ENCODE measurements around the gene TRAF3IP3.

Gene TRAF3IP3

DNA sequence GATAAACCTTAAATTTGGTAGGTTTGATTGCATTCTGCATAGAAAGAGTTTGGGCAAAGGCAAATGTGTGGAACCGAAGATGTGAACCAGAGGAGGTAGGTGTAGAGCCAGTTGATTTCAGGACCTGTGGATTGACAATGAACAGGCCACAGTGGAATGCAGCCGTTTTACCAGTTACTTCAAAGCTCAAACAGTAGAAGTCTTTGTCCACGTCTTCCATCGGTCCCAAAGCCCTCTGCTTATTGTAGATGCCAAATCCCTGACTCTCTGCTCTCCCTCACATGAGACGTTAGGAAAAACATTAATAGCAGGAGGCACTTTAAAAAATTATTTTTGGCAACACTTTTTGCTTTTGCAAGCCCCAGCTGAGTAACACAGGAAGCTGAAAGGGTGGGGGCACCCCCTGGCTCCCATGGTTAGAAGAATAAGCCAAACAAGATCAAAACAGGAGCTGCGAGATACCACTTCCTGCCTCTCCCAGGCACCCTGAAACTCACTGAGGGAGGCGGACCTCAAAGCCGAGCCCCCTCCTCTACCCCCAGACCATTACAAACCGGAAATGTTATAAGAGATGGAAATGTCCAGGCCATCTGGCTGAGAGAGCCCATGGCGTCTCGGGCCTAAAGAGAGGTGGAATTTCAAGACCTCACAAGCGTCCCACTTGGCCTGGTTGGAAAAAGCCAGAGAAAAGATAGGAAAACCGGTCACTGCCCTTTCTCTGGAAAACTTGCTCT lies 13.5 kb downstream of the TRAF3IP3 start:
- Mint-ChIP-seq H3K4me3 (no peak overlapping the region), H3K36me3 (ENCODE audit: low read depth) (peaks cover 17% of the 10 kb centered on the region), H3K4me1 (ENCODE audit: low read depth) (peaks cover 34% of the 10 kb centered on the region), H3K27ac (no peak overlapping the region), H3K9me3 (no peaks in the 10 kb centered on the region), H3K27me3 (ENCODE audit: low read depth) (no peaks in the 10 kb centered on the region)

DNA sequence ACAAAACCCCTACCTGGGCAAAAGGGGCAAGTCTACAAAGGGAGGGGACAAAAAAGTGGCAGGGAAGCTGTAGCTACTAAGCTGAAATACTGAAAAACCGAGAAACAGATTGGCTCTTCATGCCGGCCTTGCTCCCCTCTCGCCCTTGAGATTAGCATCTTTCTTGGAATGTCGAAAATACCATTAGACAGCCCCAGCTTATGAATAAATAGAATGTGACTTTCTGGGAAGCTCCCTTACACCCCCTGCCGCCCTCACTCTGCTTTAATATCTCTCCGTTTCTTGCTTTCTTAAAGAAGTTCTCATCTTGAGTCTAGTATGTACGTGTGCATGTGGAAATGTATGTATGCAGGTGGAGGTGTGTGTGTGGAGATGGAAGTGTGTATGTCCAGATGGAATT lies 14.1 kb downstream of the TRAF3IP3 start:
- no peak overlapping the region for H3K4me3 Mint-ChIP-seq
- peaks cover 39% of the 10 kb centered on the region for H3K4me1 Mint-ChIP-seq (ENCODE audit: low read depth)
- no peaks in the 10 kb centered on the region for H3K27me3 Mint-ChIP-seq (ENCODE audit: low read depth)
- no peak overlapping the region for H3K27ac Mint-ChIP-seq
- no peaks in the 10 kb centered on the region for H3K9me3 Mint-ChIP-seq
- peaks cover 14% of the 10 kb centered on the region for H3K36me3 Mint-ChIP-seq (ENCODE audit: low read depth)

DNA sequence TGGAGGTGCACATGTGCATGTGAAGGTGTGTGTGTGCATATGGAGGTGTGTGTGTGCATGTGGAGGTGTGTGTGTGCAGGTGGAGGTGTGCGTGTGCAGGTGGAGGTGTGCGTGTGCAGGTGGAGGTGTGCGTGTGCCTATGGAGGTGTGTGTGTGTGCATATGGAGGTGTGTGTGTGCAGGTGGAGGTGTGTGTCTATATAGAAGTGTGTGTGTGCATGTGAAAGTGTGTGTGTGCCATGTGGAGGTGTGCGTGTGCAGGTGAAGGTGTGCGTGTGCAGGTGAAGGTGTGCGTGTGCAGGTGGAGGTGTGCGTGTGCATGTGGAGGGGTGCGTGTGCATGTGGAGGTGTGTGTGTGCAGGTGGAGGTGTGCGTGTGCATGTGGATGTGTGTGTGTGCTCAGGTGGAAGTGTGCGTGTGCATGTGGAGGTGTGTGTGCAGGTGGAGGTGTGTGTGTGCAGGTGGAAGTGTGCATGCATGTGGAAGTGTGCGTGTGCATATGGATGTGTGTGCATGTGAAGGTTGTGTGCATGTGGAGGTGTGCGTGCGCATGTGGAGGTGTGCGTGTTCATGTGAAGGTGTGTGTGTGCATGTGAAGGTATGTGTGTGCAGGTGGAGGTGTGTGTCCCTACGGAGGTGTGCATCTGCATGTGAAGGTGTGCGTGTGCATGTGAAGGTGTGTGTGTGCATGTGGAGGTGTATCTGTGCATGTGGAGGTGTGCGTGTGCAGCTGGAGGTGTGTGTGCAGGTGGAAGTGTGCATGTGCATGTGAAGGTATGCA lies 15.0 kb downstream of the TRAF3IP3 start:
- H3K4me1 Mint-ChIP-seq (ENCODE audit: low read depth) = peaks cover 39% of the 10 kb centered on the region
- H3K36me3 Mint-ChIP-seq (ENCODE audit: low read depth) = peaks cover 11% of the 10 kb centered on the region
- no peaks in the 10 kb centered on the region for H3K27me3 Mint-ChIP-seq (ENCODE audit: low read depth)
- no peak overlapping the region for H3K27ac Mint-ChIP-seq
- no peak overlapping the region for H3K4me3 Mint-ChIP-seq
- no peaks in the 10 kb centered on the region for H3K9me3 Mint-ChIP-seq

GRCh38 chr1:209772126-209772525 lies 16.3 kb downstream of the TRAF3IP3 start:
- no peaks in the 10 kb centered on the region for H3K27me3 Mint-ChIP-seq (ENCODE audit: low read depth)
- no peak overlapping the region for H3K27ac Mint-ChIP-seq
- H3K4me1 Mint-ChIP-seq (ENCODE audit: low read depth) = peaks cover 30% of the 10 kb centered on the region
- H3K36me3 Mint-ChIP-seq (ENCODE audit: low read depth) = peaks cover 10% of the 10 kb centered on the region
- no peaks in the 10 kb centered on the region for H3K9me3 Mint-ChIP-seq
- no peak overlapping the region for H3K4me3 Mint-ChIP-seq

GRCh38 chr1:209774592-209774991 lies 18.7 kb downstream of the TRAF3IP3 start:
- peak overlapping the region; percentile 37 for H3K4me3 Mint-ChIP-seq
- H3K27me3 Mint-ChIP-seq (ENCODE audit: low read depth) = no peaks in the 10 kb centered on the region
- H3K9me3 Mint-ChIP-seq = no peaks in the 10 kb centered on the region
- H3K4me1 Mint-ChIP-seq (ENCODE audit: low read depth) = peaks cover 29% of the 10 kb centered on the region
- peak overlapping the region; percentile 83 for H3K27ac Mint-ChIP-seq
- H3K36me3 Mint-ChIP-seq (ENCODE audit: low read depth) = peaks cover 33% of the 10 kb centered on the region

- Mint-ChIP-seq H3K27me3 (ENCODE audit: low read depth) (no peaks in the 10 kb centered on the region), H3K27ac (no peak overlapping the region), H3K4me3 (no peak overlapping the region), H3K4me1 (ENCODE audit: low read depth) (peaks cover 35% of the 10 kb centered on the region), H3K36me3 (ENCODE audit: low read depth) (peaks cover 41% of the 10 kb centered on the region), H3K9me3 (no peaks in the 10 kb centered on the region)
Measured at GRCh38 chr1:209775678-209776077, 19.8 kb downstream of the TRAF3IP3 start.

- H3K27me3 Mint-ChIP-seq (ENCODE audit: low read depth) = no peaks in the 10 kb centered on the region
- H3K4me3 Mint-ChIP-seq = no peak overlapping the region
- no peaks in the 10 kb centered on the region for H3K9me3 Mint-ChIP-seq
- H3K27ac Mint-ChIP-seq = peak overlapping the region; percentile 11
- H3K4me1 Mint-ChIP-seq (ENCODE audit: low read depth) = peaks cover 41% of the 10 kb centered on the region
- peaks cover 51% of the 10 kb centered on the region for H3K36me3 Mint-ChIP-seq (ENCODE audit: low read depth)
Measured at GRCh38 chr1:209777587-209777986, 21.7 kb downstream of the TRAF3IP3 start.

- H3K36me3 Mint-ChIP-seq (ENCODE audit: low read depth) = peaks cover 53% of the 10 kb centered on the region
- no peaks in the 10 kb centered on the region for H3K9me3 Mint-ChIP-seq
- H3K4me1 Mint-ChIP-seq (ENCODE audit: low read depth) = peaks cover 44% of the 10 kb centered on the region
- peak overlapping the region; percentile 11 for H3K27ac Mint-ChIP-seq
- no peaks in the 10 kb centered on the region for H3K27me3 Mint-ChIP-seq (ENCODE audit: low read depth)
- H3K4me3 Mint-ChIP-seq = no peak overlapping the region
Measured at GRCh38 chr1:209778102-209778501, 22.2 kb downstream of the TRAF3IP3 start.

GRCh38 chr1:209780268-209780667 lies 24.4 kb downstream of the TRAF3IP3 start:
- Mint-ChIP-seq H3K36me3 (ENCODE audit: low read depth) (peaks cover 57% of the 10 kb centered on the region), H3K4me3 (no peak overlapping the region), H3K27ac (peak overlapping the region; percentile 66), H3K9me3 (no peaks in the 10 kb centered on the region), H3K4me1 (ENCODE audit: low read depth) (peaks cover 49% of the 10 kb centered on the region), H3K27me3 (ENCODE audit: low read depth) (no peaks in the 10 kb centered on the region)

- Mint-ChIP-seq H3K4me1 (ENCODE audit: low read depth) (peaks cover 53% of the 10 kb centered on the region), H3K4me3 (peak overlapping the region; percentile 88), H3K36me3 (ENCODE audit: low read depth) (peaks cover 35% of the 10 kb centered on the region), H3K27me3 (ENCODE audit: low read depth) (peaks cover 3% of the 10 kb centered on the region), H3K27ac (peak overlapping the region; percentile 90), H3K9me3 (no peaks in the 10 kb centered on the region)
Measured at GRCh38 chr1:209783386-209783785, 27.5 kb downstream of the TRAF3IP3 start.

DNA sequence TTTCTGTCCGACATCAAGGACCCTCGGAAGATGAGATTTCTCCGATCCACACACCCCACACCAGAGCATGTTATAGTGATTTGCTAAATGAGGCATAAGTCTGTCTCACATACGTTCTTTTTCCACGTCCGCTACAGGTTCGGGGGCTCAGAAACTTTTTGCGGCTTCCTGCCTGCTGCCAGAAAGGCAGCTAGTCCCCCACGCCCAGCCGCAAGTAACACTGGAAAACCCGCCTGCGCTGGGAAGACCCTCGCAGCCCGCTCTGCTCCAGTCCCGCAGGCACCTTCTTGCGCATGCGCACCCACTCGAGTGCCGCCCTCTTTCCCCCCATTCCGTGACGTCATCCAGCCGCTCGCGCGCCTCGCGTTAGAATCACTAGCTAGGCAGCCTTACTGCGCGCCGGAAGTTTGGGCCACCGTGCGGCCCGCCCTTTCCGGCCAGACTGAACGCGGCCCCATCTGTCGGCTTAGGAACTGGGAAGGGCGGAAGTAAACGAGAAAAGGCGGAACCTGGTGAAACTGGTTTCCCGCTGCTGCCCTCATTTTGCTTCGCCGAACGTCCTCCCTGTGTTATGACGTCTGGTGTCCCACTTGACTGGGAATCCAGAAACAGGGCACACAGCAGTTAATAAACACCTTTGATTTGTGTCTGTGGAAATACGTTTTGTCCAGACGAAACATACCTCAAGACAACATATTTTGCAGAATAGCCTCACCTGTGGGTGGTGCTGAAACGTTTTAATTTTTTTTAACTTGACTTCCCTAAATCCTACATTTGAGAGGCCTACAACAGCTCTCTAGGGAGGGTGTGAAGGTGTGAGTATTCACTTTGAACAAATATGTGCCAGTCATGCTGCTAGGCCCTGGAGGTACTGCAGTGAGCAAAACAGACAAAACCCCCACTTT lies 28.7 kb downstream of the TRAF3IP3 start, which contains the start of gene C1orf74:
Gene C1orf74, minus strand, starts transcription at position 295 of the 905 bp plus-strand sequence. CDS start 925 bp downstream, outside the sequence.
- Mint-ChIP-seq H3K4me1 (ENCODE audit: low read depth) (peaks cover 54% of the 10 kb centered on the region), H3K9me3 (no peaks in the 10 kb centered on the region), H3K36me3 (ENCODE audit: low read depth) (peaks cover 25% of the 10 kb centered on the region), H3K27ac (peak within 1 kb of the TSS; percentile 90), H3K4me3 (peak within 1 kb of the TSS; percentile 88), H3K27me3 (ENCODE audit: low read depth) (peaks cover 3% of the 10 kb centered on the region)

DNA sequence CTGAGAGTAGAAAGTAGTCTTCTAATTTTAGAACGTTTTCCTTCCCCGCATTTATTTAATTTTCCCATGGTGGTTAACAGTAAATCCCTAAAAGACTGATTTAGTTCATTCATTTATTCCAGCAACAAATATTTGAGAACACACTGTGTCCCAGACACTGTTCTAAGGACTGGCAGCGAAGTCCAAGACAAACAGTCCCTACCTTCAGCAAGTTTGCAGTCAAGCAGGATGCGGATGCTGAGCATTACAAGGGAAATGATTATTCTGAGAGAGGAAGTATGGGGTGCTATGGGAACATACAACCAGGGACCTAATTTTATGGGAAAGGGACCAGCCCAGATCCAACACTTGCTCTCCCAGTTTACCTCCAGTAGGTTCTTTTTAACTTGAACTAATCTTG lies 29.7 kb downstream of the TRAF3IP3 start:
- Mint-ChIP-seq H3K27ac (peak overlapping the region; percentile 74), H3K4me3 (no peak overlapping the region)

GRCh38 chr1:209786146-209786545 lies 30.3 kb downstream of the TRAF3IP3 start:
- Mint-ChIP-seq H3K4me1 (ENCODE audit: low read depth) (peaks cover 57% of the 10 kb centered on the region), H3K4me3 (no peak overlapping the region), H3K9me3 (no peaks in the 10 kb centered on the region), H3K36me3 (ENCODE audit: low read depth) (peaks cover 16% of the 10 kb centered on the region), H3K27ac (peak overlapping the region; percentile 34), H3K27me3 (ENCODE audit: low read depth) (peaks cover 3% of the 10 kb centered on the region)

More for the DNA sequence above, 29.7 kb downstream of the TRAF3IP3 start:
- Mint-ChIP-seq H3K27me3 (ENCODE audit: low read depth) (peaks cover 3% of the 10 kb centered on the region), H3K9me3 (no peaks in the 10 kb centered on the region), H3K4me1 (ENCODE audit: low read depth) (peaks cover 57% of the 10 kb centered on the region), H3K36me3 (ENCODE audit: low read depth) (peaks cover 17% of the 10 kb centered on the region)

GRCh38 chr1:209787551-209787950 lies 31.7 kb downstream of the TRAF3IP3 start:
- H3K27me3 Mint-ChIP-seq (ENCODE audit: low read depth) = peaks cover 3% of the 10 kb centered on the region
- peaks cover 59% of the 10 kb centered on the region for H3K4me1 Mint-ChIP-seq (ENCODE audit: low read depth)
- peaks cover 7% of the 10 kb centered on the region for H3K36me3 Mint-ChIP-seq (ENCODE audit: low read depth)
- no peak overlapping the region for H3K4me3 Mint-ChIP-seq
- H3K27ac Mint-ChIP-seq = no peak overlapping the region
- no peaks in the 10 kb centered on the region for H3K9me3 Mint-ChIP-seq

Measured in T-helper 1 cell treated with Interleukin-12 subunit alpha and Interleukin-12 subunit beta and Interleukin-4 antibody, amounts not matched to agents 30 μg/mL and 1 μg/mL, for 36 hours (primary cell).